ENCODE data around the gene KANK2.
A peak's percentile ranks its signal among the peaks of the same experiment; 100 is the strongest.
"Not testable (repeated sequence)": the region's sequence is repeated elsewhere in the genome, so short reads cannot be mapped to it uniquely, and the experiment has no call there.

KANK2 gene

DNA sequence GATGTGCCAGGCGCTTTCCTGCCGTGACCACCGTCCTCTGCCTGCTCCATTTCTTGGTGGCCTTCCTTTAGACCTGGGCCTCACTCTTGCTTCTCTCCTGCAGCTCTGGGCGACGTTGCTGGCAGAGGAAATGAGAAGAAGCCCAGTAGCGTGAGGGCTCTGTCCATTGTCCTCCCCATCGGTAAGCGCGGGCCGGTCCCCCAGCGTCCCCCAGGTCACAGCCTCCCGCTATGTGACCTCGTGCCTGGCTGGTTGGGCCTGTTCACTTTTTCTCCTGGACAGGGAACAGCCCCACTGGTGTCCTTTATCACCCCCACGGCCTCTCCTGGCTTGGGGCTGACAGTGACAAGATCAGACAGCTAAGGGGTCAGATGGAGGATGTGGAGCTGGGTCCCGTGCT is 69.4 kb downstream of the KANK2 start:
- Mint-ChIP-seq H3K4me1 (no peaks in the 10 kb centered on the region), H3K27me3 (ENCODE audit: low read depth, poor library complexity) (no peaks in the 10 kb centered on the region), H3K36me3 (ENCODE audit: low read depth) (peaks cover 60% of the 10 kb centered on the region), H3K27ac (no peak overlapping the region), H3K9me3 (no peaks in the 10 kb centered on the region), H3K4me3 (no peak overlapping the region)
- no peak for DNase-seq
- TF ChIP-seq, protein P1, sequence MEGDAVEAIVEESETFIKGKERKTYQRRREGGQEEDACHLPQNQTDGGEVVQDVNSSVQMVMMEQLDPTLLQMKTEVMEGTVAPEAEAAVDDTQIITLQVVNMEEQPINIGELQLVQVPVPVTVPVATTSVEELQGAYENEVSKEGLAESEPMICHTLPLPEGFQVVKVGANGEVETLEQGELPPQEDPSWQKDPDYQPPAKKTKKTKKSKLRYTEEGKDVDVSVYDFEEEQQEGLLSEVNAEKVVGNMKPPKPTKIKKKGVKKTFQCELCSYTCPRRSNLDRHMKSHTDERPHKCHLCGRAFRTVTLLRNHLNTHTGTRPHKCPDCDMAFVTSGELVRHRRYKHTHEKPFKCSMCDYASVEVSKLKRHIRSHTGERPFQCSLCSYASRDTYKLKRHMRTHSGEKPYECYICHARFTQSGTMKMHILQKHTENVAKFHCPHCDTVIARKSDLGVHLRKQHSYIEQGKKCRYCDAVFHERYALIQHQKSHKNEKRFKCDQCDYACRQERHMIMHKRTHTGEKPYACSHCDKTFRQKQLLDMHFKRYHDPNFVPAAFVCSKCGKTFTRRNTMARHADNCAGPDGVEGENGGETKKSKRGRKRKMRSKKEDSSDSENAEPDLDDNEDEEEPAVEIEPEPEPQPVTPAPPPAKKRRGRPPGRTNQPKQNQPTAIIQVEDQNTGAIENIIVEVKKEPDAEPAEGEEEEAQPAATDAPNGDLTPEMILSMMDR (IDR thresholded peaks at IDR 0.05): no peak

DNA sequence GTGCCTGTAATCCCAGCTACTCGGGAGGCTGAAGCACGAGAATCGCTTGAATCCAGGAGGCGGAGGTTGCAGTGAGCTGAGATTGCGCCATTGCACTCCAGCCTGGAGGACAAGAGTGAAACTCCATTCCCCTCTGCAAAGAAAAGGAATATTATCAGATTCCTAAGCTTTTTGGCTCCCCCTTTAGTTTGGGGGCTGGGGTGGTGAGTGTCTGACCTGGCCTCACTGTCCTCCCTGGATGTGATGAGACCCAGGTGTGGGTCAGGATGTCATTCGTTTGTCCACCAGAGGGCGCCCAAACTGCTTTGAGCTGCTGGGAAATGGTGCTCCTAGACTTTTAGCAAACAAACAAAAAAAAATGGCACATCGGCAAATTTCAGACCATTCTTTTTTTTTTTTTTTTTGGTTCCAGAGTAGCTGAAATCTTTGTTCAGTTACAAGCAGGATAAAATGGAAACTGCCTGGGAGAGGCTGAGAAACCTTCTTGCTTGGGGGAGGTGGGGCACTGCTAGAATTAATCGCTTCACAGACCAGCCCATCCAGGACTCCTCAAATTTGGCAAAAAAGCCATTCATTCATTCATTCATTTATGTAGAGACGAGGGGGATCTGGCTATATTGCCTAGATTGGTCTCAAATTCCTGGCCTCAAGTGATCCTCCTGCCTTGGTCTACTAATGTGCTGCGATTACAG is 71.2 kb downstream of the KANK2 start:
- no peak overlapping the region for H3K4me3 Mint-ChIP-seq
- H3K9me3 Mint-ChIP-seq: no peaks in the 10 kb centered on the region
- DNase-seq: peak; percentile 82
- TF ChIP-seq, protein P1 (IDR thresholded peaks at IDR 0.05): peak; percentile 72
- peaks cover 52% of the 10 kb centered on the region for H3K36me3 Mint-ChIP-seq (ENCODE audit: low read depth)
- no peaks in the 10 kb centered on the region for H3K4me1 Mint-ChIP-seq
- H3K27ac Mint-ChIP-seq: peak overlapping the region; percentile 22
- no peaks in the 10 kb centered on the region for H3K27me3 Mint-ChIP-seq (ENCODE audit: low read depth, poor library complexity)

DNA sequence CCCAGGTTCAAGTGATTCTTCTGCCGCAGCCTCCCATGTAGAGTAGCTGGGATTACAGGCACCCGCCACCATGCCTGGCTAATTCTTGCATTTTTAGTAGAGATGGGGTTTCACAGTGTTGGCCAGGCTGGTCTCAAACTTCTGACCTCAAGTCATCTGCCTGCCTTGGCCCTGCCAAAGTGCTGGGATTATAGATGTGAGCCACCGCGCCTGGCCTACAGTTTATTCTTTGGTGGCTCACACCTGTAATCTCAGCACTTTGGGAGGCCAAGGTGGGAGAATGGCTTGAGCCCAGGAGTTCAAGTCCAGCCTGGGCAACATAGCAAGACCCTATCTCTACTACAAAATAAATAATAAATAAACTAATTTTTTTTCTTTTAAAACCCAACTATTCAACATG is 73.2 kb downstream of the KANK2 start:
- not testable (repeated sequence) for H3K27ac Mint-ChIP-seq; DNase-seq; H3K9me3 Mint-ChIP-seq; H3K4me3 Mint-ChIP-seq; H3K4me1 Mint-ChIP-seq; H3K27me3 Mint-ChIP-seq (ENCODE audit: low read depth, poor library complexity)
- H3K36me3 Mint-ChIP-seq (ENCODE audit: low read depth): peaks cover 54% of the 10 kb centered on the region

DNA sequence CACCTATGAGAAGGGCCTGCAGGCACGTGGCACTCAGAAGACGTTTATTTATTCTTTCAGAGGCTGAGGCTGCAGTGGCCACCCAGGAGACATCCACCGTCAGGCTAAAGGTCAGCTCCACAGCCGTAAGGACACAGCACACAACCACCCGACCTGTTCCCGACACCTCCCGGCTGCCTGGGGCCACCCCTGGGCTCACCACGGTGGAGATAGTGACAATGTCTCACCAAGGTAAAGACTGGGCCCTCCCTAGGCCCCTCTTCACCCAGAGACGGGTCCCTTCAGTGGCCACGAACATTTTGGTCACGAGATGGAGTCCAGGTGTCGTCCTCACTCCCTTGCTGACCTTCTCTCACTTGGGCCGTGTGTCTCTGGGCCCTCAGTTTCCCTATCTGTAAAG is 74.2 kb downstream of the KANK2 start:
- Mint-ChIP-seq H3K27ac (no peak overlapping the region), H3K36me3 (ENCODE audit: low read depth) (peaks cover 59% of the 10 kb centered on the region)

DNA sequence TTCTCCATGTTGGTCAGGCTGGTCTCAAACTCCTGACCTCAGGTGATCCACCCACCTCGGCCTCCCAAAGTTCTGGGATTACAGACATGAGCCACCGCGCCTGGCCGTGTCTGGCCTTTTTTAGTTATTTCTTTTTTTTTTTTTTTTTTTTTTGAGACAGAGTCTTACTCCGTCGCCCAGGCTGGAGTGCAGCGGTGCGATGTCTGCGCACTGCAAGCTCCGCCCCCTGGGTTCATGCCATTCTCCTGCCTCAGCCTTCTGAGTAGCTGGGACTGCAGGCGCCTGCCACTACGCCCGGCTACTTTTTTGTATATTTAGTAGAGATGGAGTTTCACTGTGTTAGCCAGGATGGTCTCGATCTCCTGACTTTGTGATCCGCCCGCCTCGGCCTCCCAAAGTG is 75.4 kb downstream of the KANK2 start:
- H3K27ac Mint-ChIP-seq; H3K27me3 Mint-ChIP-seq (ENCODE audit: low read depth, poor library complexity); H3K4me1 Mint-ChIP-seq; H3K4me3 Mint-ChIP-seq; H3K9me3 Mint-ChIP-seq; DNase-seq: not testable (repeated sequence)
- H3K36me3 Mint-ChIP-seq (ENCODE audit: low read depth): peaks cover 61% of the 10 kb centered on the region

More for the DNA sequence above, 74.2 kb downstream of the KANK2 start:
- no peak overlapping the region for H3K4me3 Mint-ChIP-seq
- TF ChIP-seq, protein P1 (IDR thresholded peaks at IDR 0.05): no peak
- H3K9me3 Mint-ChIP-seq: no peaks in the 10 kb centered on the region
- no peak for DNase-seq
- H3K4me1 Mint-ChIP-seq: no peaks in the 10 kb centered on the region
- H3K27me3 Mint-ChIP-seq (ENCODE audit: low read depth, poor library complexity): no peaks in the 10 kb centered on the region

DNA sequence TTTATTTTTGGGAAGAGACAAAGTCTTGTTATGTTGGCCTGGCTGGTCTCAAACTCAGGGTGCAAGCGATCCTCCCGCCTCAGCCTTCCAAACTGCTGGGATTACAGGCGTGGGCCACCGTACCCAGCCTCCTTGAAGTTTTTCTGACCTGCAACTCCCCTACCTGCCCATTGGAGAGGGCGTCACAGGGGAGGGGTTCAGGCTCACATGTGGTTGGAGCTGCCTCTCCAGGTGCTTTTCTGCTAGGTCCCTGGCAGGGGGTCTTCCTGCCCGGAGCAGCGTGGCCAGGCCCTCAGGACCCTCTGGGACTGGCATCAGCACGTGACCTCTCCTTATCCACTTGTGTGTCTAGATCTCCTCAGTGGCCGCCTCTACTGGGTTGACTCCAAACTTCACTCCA is 80.8 kb downstream of the KANK2 start:
- Mint-ChIP-seq H3K36me3 (ENCODE audit: low read depth) (peaks cover 84% of the 10 kb centered on the region), H3K4me3 (no peak overlapping the region), H3K27ac (peak overlapping the region; percentile 83), H3K27me3 (ENCODE audit: low read depth, poor library complexity) (peaks cover 7% of the 10 kb centered on the region), H3K4me1 (no peaks in the 10 kb centered on the region), H3K9me3 (no peaks in the 10 kb centered on the region)
- TF ChIP-seq, protein P1 (IDR thresholded peaks at IDR 0.05): no peak
- DNase-seq: no peak

DNA sequence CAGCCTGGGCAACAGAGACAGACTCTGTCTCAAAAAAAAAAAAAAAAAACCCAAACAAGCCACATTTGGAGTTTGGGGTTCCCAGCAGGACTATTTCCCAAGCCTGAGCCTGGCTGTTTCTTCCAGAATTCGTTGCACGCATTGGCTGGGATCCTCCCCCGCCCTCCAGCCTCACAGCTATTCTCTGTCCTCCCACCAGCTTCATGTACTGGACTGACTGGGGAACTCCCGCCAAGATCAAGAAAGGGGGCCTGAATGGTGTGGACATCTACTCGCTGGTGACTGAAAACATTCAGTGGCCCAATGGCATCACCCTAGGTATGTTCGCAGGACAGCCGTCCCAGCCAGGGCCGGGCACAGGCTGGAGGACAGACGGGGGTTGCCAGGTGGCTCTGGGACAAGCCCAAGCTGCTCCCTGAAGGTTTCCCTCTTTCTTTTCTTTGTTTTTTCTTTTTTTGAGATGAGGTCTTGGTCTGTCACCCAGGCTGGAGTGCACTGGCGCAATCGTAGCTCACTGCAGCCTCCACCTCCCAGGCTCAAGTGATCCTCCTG is 81.4 kb downstream of the KANK2 start:
- no peaks in the 10 kb centered on the region for H3K9me3 Mint-ChIP-seq
- H3K27me3 Mint-ChIP-seq (ENCODE audit: low read depth, poor library complexity): peaks cover 7% of the 10 kb centered on the region
- peak overlapping the region; percentile 83 for H3K27ac Mint-ChIP-seq
- DNase-seq: no peak
- no peaks in the 10 kb centered on the region for H3K4me1 Mint-ChIP-seq
- H3K4me3 Mint-ChIP-seq: no peak overlapping the region
- H3K36me3 Mint-ChIP-seq (ENCODE audit: low read depth): peaks cover 84% of the 10 kb centered on the region
- TF ChIP-seq, protein P1 (IDR thresholded peaks at IDR 0.05): no peak

Data from nephron progenitor cell (in vitro differentiated cells).